Measurements from ENCODE around the gene TRPV3.
"Not testable (repeated sequence)": the region's sequence is repeated elsewhere in the genome, so short reads cannot be mapped to it uniquely, and the experiment has no call there.

Gene TRPV3

GRCh38 chr17:3585826-3586225 is 28.2 kb upstream of the TRPV3 start:
- no peaks in the 10 kb centered on the region for H3K9me3 Mint-ChIP-seq
- no peaks in the 10 kb centered on the region for H3K27me3 Mint-ChIP-seq
- no peak overlapping the region for H3K27ac Mint-ChIP-seq
- H3K4me1 Mint-ChIP-seq, result no peaks in the 10 kb centered on the region
- no peak overlapping the region for H3K4me3 Mint-ChIP-seq
- peaks cover 2% of the 10 kb centered on the region for H3K36me3 Mint-ChIP-seq

- Mint-ChIP-seq H3K4me3 (no peak overlapping the region), H3K4me1 (no peaks in the 10 kb centered on the region), H3K9me3 (no peaks in the 10 kb centered on the region), H3K27me3 (no peaks in the 10 kb centered on the region), H3K27ac (no peak overlapping the region), H3K36me3 (peaks cover 4% of the 10 kb centered on the region)
Observed at GRCh38 chr17:3583456-3583855, 25.8 kb upstream of the TRPV3 start.

DNA sequence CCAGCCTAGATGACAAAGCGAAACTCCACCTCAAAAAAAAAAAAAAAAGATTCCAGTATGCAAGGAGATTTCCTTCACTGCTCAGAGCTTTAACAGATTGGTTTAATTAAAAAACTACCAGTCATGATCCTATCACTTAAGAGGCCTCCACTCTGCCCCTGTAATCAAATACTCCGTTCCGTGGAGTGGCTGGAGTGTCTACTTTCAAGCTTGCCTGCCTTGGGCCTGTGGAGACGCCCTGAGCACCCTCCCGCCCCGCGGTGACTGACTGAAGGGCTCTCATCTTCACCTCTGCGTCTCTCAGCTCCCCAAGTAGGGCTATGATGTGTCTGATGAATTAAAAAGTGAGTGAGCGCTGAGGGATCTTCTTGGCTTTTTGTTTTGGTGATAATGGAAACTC is 25.3 kb upstream of the TRPV3 start:
- H3K36me3 Mint-ChIP-seq, result peaks cover 4% of the 10 kb centered on the region
- H3K4me3 Mint-ChIP-seq, result no peak overlapping the region
- H3K4me1 Mint-ChIP-seq, result no peaks in the 10 kb centered on the region
- H3K27ac Mint-ChIP-seq, result no peak overlapping the region
- H3K9me3 Mint-ChIP-seq, result no peaks in the 10 kb centered on the region
- no peaks in the 10 kb centered on the region for H3K27me3 Mint-ChIP-seq

DNA sequence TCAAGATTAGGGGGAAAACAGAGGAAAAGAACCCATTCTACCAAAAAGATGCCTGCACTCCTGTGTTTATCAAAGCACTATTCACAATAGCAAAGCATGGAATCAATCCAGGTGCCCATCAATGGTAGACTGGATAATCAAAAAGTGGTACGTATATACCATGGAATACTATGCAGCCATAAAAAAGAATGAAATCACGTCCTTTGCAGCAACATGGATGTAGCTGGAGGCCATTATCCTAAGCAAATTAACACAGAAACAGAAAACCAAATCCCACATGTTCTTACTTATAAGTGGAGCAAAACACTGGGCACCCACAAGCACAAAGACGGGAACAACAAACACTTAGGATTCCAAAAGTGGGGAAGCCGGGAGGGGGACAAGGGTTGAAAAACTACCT is 21.1 kb upstream of the TRPV3 start:
- H3K4me3 Mint-ChIP-seq, H3K4me1 Mint-ChIP-seq, H3K27ac Mint-ChIP-seq: not testable (repeated sequence)

GRCh38 chr17:3576970-3577369 is 19.4 kb upstream of the TRPV3 start:
- Mint-ChIP-seq H3K27me3 (no peaks in the 10 kb centered on the region), H3K4me3 (no peak overlapping the region), H3K36me3 (peaks cover 2% of the 10 kb centered on the region), H3K4me1 (no peaks in the 10 kb centered on the region), H3K9me3 (no peaks in the 10 kb centered on the region), H3K27ac (no peak overlapping the region)

More for the DNA sequence above, 21.1 kb upstream of the TRPV3 start:
- not testable (repeated sequence) for H3K9me3 Mint-ChIP-seq, H3K27me3 Mint-ChIP-seq, H3K36me3 Mint-ChIP-seq

GRCh38 chr17:3575511-3575910 is 17.9 kb upstream of the TRPV3 start:
- Mint-ChIP-seq H3K27ac (no peak overlapping the region), H3K36me3 (peaks cover 2% of the 10 kb centered on the region), H3K4me3 (no peak overlapping the region), H3K9me3 (no peaks in the 10 kb centered on the region), H3K4me1 (no peaks in the 10 kb centered on the region), H3K27me3 (no peaks in the 10 kb centered on the region)

GRCh38 chr17:3574231-3574630 is 16.6 kb upstream of the TRPV3 start:
- no peaks in the 10 kb centered on the region for H3K36me3 Mint-ChIP-seq
- no peaks in the 10 kb centered on the region for H3K4me1 Mint-ChIP-seq
- H3K4me3 Mint-ChIP-seq, result no peak overlapping the region
- no peak overlapping the region for H3K27ac Mint-ChIP-seq
- H3K27me3 Mint-ChIP-seq, result no peaks in the 10 kb centered on the region
- no peaks in the 10 kb centered on the region for H3K9me3 Mint-ChIP-seq

DNA sequence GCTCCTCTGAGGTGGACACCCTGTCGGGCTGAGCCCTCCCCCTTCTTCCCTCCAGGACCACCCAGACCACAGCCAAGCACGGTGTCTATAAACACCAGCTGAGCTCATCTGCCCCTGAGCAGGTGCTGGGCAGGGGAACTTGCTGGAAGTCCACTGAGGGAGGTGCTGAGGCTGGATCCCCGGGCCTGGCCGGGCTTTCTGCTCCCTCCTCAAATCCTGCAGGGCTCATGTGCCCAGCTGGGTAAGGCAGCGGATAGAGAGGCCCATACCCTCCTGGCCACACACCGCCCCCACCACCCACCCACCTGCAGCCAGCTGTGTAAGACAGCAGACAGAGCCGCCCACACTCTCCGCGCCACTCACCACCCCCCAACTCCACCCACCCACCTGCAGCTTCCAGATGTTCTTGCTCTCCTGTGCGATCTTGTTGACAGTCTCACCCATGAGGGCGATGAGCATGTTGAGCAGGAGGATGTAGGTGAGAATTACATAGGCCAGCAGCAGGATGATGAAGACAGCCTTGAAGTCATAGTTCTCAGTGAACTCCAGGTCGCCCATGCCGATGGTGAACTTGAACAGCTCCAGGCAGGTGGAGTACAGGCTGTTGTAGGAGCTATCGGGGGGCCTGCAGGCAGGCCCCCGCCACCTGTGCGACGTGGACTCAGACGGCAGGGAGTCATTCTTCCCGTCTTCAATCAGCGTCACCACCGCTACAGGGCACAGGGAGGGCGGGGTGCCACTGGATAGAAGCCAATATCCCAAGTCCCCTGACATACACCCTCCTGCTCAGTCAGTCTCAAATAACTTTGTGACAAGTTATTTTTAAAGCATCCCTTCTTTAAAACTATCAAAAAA is 15.9 kb upstream of the TRPV3 start:
- no peaks in the 10 kb centered on the region for H3K27me3 Mint-ChIP-seq
- H3K9me3 Mint-ChIP-seq, result no peaks in the 10 kb centered on the region
- no peaks in the 10 kb centered on the region for H3K36me3 Mint-ChIP-seq
- no peak overlapping the region for H3K27ac Mint-ChIP-seq
- no peak overlapping the region for H3K4me3 Mint-ChIP-seq
- no peaks in the 10 kb centered on the region for H3K4me1 Mint-ChIP-seq

GRCh38 chr17:3572231-3572630 is 14.6 kb upstream of the TRPV3 start:
- Mint-ChIP-seq H3K27ac (no peak overlapping the region), H3K36me3 (peaks cover 2% of the 10 kb centered on the region), H3K9me3 (no peaks in the 10 kb centered on the region), H3K4me1 (no peaks in the 10 kb centered on the region), H3K27me3 (no peaks in the 10 kb centered on the region), H3K4me3 (no peak overlapping the region)

- no peak overlapping the region for H3K27ac Mint-ChIP-seq
- H3K36me3 Mint-ChIP-seq, result peaks cover 2% of the 10 kb centered on the region
- H3K27me3 Mint-ChIP-seq, result no peaks in the 10 kb centered on the region
- H3K4me3 Mint-ChIP-seq, result no peak overlapping the region
- no peaks in the 10 kb centered on the region for H3K4me1 Mint-ChIP-seq
- no peaks in the 10 kb centered on the region for H3K9me3 Mint-ChIP-seq
Observed at GRCh38 chr17:3571043-3571900, 13.7 kb upstream of the TRPV3 start.

- Mint-ChIP-seq H3K27ac (no peak overlapping the region), H3K9me3 (no peaks in the 10 kb centered on the region), H3K4me1 (no peaks in the 10 kb centered on the region), H3K36me3 (peaks cover 5% of the 10 kb centered on the region), H3K27me3 (no peaks in the 10 kb centered on the region), H3K4me3 (no peak overlapping the region)
Observed at GRCh38 chr17:3569534-3570137, 12.0 kb upstream of the TRPV3 start.

GRCh38 chr17:3566551-3566950 is 8.9 kb upstream of the TRPV3 start:
- Mint-ChIP-seq H3K9me3 (no peaks in the 10 kb centered on the region), H3K36me3 (peaks cover 5% of the 10 kb centered on the region), H3K4me1 (no peaks in the 10 kb centered on the region), H3K27ac (no peak overlapping the region), H3K27me3 (no peaks in the 10 kb centered on the region), H3K4me3 (no peak overlapping the region)

GRCh38 chr17:3565143-3565542 is 7.5 kb upstream of the TRPV3 start:
- no peaks in the 10 kb centered on the region for H3K9me3 Mint-ChIP-seq
- no peaks in the 10 kb centered on the region for H3K4me1 Mint-ChIP-seq
- no peaks in the 10 kb centered on the region for H3K27me3 Mint-ChIP-seq
- no peak overlapping the region for H3K27ac Mint-ChIP-seq
- H3K4me3 Mint-ChIP-seq, result no peak overlapping the region
- peaks cover 5% of the 10 kb centered on the region for H3K36me3 Mint-ChIP-seq

DNA sequence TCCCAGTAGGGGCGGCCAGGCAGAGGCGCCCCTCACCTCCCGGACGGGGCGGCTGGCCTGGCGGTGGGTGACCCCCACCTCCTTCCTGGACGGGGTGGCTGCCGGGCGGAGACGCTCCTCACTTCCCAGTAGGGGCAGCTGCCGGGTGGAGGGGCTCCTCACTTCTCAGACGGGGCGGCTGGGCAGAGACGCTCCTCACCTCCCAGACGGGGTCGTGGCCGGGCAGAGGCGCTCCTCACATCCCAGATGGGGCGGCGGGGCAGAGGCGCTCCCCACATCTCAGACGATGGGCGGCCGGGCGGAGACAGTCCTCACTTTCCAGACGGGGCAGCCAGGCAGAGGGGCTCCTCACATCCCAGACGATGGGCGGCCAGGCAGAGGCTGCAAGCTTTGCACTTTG is 6.6 kb upstream of the TRPV3 start:
- not testable (repeated sequence) for H3K9me3 Mint-ChIP-seq, H3K4me3 Mint-ChIP-seq

DNA sequence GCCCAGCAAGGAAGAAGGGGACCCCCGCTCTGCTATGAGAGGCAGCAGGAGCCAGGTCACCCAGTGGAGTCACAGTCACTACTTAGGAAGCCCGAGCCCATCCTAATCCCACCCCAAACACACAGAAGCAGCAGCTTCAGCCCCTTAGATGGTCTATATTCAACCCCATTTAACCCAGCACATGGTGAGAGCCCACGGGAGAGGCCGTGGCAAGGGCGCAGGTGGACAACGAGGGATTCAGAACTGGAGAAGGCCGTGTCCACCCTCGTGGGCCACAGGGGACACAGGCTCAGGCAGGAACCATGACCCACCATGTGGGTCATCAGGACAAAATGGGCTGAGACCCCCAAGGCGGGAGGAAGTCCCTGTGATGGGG is 1.6 kb upstream of the TRPV3 start:
- Mint-ChIP-seq H3K27ac (no peak overlapping the region), H3K36me3 (no peaks in the 10 kb centered on the region), H3K9me3 (no peaks in the 10 kb centered on the region), H3K4me1 (peaks cover 8% of the 10 kb centered on the region), H3K27me3 (no peaks in the 10 kb centered on the region), H3K4me3 (no peak overlapping the region)

More for the DNA sequence above, 6.6 kb upstream of the TRPV3 start:
- H3K27ac Mint-ChIP-seq, H3K36me3 Mint-ChIP-seq, H3K4me1 Mint-ChIP-seq, H3K27me3 Mint-ChIP-seq: not testable (repeated sequence)
